ENCODE data around the gene APBA2. TPM values are rescaled to one million over a fixed set of nuclear protein-coding genes. Genes with fewer than 3 reads are reported as not detected.

Gene APBA2
- total RNA-seq, 4 donors from 2014 or later: 1.6 to 8.2 (median 2.5) TPM

- H3K27ac ChIP-seq: no peak overlapping the region
- TF ChIP-seq POLR2AphosphoS5 (IDR thresholded peaks at IDR 0.05) (no peak), POLR2A (IDR thresholded peaks at IDR 0.05) (no peak), EP300 (IDR thresholded peaks at IDR 0.05; ENCODE audit: low read depth) (no peak)
- TF ChIP-seq, protein P1, sequence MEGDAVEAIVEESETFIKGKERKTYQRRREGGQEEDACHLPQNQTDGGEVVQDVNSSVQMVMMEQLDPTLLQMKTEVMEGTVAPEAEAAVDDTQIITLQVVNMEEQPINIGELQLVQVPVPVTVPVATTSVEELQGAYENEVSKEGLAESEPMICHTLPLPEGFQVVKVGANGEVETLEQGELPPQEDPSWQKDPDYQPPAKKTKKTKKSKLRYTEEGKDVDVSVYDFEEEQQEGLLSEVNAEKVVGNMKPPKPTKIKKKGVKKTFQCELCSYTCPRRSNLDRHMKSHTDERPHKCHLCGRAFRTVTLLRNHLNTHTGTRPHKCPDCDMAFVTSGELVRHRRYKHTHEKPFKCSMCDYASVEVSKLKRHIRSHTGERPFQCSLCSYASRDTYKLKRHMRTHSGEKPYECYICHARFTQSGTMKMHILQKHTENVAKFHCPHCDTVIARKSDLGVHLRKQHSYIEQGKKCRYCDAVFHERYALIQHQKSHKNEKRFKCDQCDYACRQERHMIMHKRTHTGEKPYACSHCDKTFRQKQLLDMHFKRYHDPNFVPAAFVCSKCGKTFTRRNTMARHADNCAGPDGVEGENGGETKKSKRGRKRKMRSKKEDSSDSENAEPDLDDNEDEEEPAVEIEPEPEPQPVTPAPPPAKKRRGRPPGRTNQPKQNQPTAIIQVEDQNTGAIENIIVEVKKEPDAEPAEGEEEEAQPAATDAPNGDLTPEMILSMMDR (IDR thresholded peaks at IDR 0.05): no peak
- no peaks in the 10 kb centered on the region for H3K4me1 ChIP-seq
- no peaks in the 10 kb centered on the region for H3K9me3 ChIP-seq
- intact Hi-C loops (cut with DNase I; ENCODE audit: low total_unique reads) (no loop called here), in situ Hi-C loops (cut with MboI; ENCODE audit: low pct_ligation_motif_present in 1 of 4, low pct_unique_long_range_greater_than_20kb in 1 of 4, low sequenced_read_pairs in 3 of 4) (no loop called here)
- 60 to 90% methylated on average over 1 to 11 of the region's 11 CpGs for WGBS, 2 donors (ENCODE audit: low coverage in 1 of 2)
- no peaks in the 10 kb centered on the region for H3K36me3 ChIP-seq
- H3K4me3 ChIP-seq: no peak overlapping the region
- no peak for DNase-seq
- H3K27me3 ChIP-seq: no peaks in the 10 kb centered on the region
Observed at GRCh38 chr15:29128671-29129070, 242.9 kb downstream of the APBA2 start.

DNA sequence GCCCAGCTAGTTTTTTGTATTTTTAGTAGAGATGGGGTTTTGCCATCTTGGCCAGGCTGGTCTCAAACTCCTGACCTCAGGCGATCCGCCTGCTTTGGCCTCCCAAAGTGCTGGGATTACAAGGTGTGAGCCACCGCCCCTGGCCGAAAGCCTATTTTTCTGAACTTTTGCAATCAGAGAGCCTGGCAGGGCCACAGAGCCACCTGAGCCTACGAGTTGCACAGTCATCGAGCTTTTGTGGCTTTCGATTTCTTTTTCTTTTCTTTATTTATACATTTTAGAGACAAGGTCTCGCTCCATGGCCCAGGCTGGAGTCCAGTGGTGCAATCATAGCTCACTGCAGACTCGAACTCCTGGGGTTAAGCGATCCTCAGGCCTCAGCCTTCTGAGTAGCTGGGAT lies 243.4 kb downstream of the APBA2 start:
- Histone ChIP-seq H3K27ac (no peak overlapping the region), H3K9me3 (no peaks in the 10 kb centered on the region), H3K4me3 (no peak overlapping the region), H3K4me1 (no peaks in the 10 kb centered on the region), H3K27me3 (no peaks in the 10 kb centered on the region), H3K36me3 (no peaks in the 10 kb centered on the region)
- in situ Hi-C loops (cut with MboI; ENCODE audit: low pct_ligation_motif_present in 1 of 4, low pct_unique_long_range_greater_than_20kb in 1 of 4, low sequenced_read_pairs in 3 of 4): no loop called here
- DNase-seq: no peak
- WGBS, 2 donors (ENCODE audit: low coverage in 1 of 2): 85 to 94% methylated on average over 5 to 10 of the region's 10 CpGs
- intact Hi-C loops (cut with DNase I; ENCODE audit: low total_unique reads): no loop called here
- TF ChIP-seq POLR2AphosphoS5 (IDR thresholded peaks at IDR 0.05) (no peak), POLR2A (IDR thresholded peaks at IDR 0.05) (no peak), EP300 (IDR thresholded peaks at IDR 0.05; ENCODE audit: low read depth) (no peak)
- TF ChIP-seq, protein P1 (IDR thresholded peaks at IDR 0.05): no peak

GRCh38 chr15:29129926-29130325 lies 244.2 kb downstream of the APBA2 start:
- Histone ChIP-seq H3K9me3 (no peaks in the 10 kb centered on the region), H3K36me3 (no peaks in the 10 kb centered on the region), H3K27me3 (no peaks in the 10 kb centered on the region), H3K4me1 (no peaks in the 10 kb centered on the region), H3K27ac (no peak overlapping the region), H3K4me3 (no peak overlapping the region)
- DNase-seq: no peak
- intact Hi-C loops (cut with DNase I; ENCODE audit: low total_unique reads) (no loop called here), in situ Hi-C loops (cut with MboI; ENCODE audit: low pct_ligation_motif_present in 1 of 4, low pct_unique_long_range_greater_than_20kb in 1 of 4, low sequenced_read_pairs in 3 of 4) (no loop called here)
- TF ChIP-seq, protein P1 (IDR thresholded peaks at IDR 0.05): no peak
- TF ChIP-seq POLR2AphosphoS5 (IDR thresholded peaks at IDR 0.05) (no peak), EP300 (IDR thresholded peaks at IDR 0.05; ENCODE audit: low read depth) (no peak), POLR2A (IDR thresholded peaks at IDR 0.05) (no peak)
- 83 to 88% methylated on average over 1 to 11 of the region's 11 CpGs for WGBS, 2 donors (ENCODE audit: low coverage in 1 of 2)

GRCh38 chr15:29130476-29130875 lies 244.7 kb downstream of the APBA2 start:
- no peak for TF ChIP-seq POLR2AphosphoS5 (IDR thresholded peaks at IDR 0.05)
- no peak for TF ChIP-seq EP300 (IDR thresholded peaks at IDR 0.05; ENCODE audit: low read depth)
- TF ChIP-seq, protein P1 (IDR thresholded peaks at IDR 0.05): no peak
- TF ChIP-seq POLR2A (IDR thresholded peaks at IDR 0.05): no peak
- Histone ChIP-seq H3K4me3 (no peak overlapping the region), H3K27me3 (no peaks in the 10 kb centered on the region), H3K4me1 (no peaks in the 10 kb centered on the region), H3K36me3 (no peaks in the 10 kb centered on the region), H3K9me3 (no peaks in the 10 kb centered on the region), H3K27ac (no peak overlapping the region)
- WGBS, 2 donors (ENCODE audit: low coverage in 1 of 2): 61 to 71% methylated on average over 5 to 6 of the region's 6 CpGs
- intact Hi-C loops (cut with DNase I; ENCODE audit: low total_unique reads) (no loop called here), in situ Hi-C loops (cut with MboI; ENCODE audit: low pct_ligation_motif_present in 1 of 4, low pct_unique_long_range_greater_than_20kb in 1 of 4, low sequenced_read_pairs in 3 of 4) (no loop called here)
- no peak for DNase-seq

Measured in transverse colon (tissue), 4 donors.